Esophagus mucosa (tissue), 1 donor: Measurements from ENCODE around the gene SOX2. TPM values are rescaled to one million over a fixed set of nuclear protein-coding genes. Genes with fewer than 3 reads are reported as not detected.

Experiments used
- ATAC-seq: fragments of 200-7000 bp; cut with Tn5 transposase; one replicate; pipeline ENCODE4 v1.9.1; 2020
- total RNA-seq: library from RNA; stranded (reverse); gene quantifications from one replicate; pipeline ENCODE4 v1.2.4, GENCODE V29; 2023
- donor health status: DM: yes; HTN: yes; CAD: no.

SOX2 gene
- total RNA-seq, 1 donor from 2014 or later = 16.0 TPM

DNA sequence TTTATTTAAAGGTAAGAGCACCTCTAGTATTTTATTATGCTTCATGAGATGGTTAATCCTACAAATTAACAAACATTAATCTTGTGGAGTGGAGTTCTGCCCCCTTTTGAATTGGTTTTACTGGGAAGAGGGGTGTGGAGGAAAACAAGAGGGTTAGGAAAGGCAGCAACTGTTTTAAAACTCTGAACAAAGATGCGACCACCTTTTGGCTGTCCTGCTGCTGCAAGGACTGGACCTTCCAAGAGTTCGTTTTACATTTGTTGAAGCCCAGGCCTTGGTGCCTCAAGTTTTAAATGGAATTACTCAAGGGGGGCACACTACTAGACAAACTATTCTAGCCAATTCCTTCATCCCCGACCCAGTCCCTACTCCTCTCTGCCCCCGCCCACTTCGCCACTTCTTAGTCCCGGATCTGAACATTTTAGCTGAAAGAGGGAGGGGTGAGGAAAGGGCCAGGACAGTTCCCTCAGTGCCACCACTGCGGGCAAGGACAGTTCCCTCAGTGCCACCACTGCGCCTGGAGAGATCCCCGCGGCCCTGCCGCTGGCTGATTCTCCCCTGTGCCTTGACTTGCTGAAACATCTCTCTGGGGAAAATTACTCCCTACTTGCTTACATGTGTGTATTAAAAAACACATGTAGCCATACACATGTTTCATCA, 11.2 kb downstream of the SOX2 start:
- no peak for ATAC-seq

DNA sequence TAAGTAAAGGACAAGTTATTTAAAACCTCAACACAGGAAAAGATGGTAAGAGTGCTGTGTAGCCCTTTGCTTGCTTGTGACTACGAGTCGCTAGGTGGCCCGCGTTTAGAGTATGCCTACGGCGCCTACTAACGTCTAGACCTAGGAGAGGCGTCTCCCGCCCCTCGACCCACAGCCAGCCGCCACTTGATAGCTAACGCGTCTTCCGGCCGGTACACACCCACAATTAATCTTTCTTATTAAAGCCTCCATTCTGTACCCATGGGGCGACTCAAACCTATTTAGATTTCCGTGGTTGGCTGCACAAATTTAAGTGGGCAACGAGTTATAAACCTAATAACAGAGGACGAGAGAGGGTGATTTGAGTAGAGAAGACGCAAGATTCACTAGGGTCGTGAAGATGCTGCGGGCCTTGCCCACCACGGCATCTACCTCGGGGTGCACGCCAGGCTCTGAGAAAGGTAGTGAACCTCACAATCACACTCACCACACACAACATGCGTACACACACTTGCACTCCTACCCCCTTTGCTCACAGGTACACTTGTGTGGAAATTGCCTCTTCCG, 12.0 kb downstream of the SOX2 start:
- ATAC-seq = peak; percentile 24

DNA sequence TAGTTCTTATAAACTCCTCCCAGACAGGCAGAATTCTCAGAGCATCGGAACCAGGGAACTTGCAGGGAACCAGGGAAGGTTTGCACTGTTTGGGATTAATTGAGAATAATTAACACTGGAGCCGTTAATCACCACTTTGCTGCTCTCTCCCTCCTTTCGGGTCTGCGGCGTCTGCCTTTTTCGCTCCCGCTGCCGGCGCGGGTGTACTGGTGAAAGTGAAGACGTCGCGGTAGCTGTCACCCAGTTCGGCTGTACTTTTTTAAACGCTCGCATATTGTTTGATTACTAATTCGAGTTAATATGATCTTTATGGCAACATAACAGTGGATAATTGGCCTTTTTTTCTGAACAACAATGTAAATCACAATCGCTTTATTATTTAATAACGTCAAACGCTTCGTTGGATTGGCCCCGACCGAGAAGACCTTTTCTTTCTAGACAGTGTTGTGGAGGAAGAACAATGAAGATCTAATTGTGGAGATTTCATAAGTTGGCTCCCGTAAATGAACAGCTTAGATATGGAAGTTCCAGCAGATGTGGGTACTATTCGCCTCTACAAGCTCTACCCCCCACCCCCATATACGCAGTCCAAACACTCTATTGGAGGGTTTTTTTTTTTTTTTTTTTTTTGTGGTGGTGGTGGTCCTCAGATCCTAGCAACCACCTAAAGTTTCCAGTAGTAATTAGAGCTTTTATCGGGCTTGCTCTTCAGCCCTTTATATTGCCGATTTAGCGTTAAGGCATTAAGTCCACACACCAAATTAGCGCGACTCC, 12.7 kb downstream of the SOX2 start:
- ATAC-seq = no peak

DNA sequence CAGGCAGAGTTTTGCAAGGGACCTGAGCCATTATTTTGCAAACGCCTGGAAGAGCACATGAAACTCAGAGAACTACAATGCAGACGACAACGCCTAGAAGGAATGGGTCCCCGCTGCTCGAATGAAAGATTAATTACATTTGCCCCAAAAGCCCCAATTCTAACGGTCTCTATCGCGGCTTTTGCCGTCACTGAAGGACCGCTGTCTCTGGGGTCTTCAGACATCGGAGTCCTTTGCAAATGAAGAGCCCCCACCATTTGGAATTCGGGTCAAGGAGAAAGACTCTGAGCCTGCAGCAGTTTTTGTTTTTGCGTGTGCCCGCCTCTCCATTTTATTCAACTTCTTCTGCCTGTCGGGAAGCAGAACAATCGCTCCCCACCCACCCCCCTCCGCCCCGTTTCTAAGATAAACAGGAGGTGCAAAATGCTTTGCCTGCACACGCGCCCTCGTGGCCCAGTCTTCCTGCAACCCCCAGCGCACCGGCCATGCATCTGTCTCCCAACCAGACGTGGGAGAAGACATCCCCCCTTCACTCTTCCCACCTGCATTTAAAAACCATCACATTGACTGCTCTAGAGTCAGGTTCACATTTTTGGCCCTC, 13.5 kb downstream of the SOX2 start:
- ATAC-seq = no peak

DNA sequence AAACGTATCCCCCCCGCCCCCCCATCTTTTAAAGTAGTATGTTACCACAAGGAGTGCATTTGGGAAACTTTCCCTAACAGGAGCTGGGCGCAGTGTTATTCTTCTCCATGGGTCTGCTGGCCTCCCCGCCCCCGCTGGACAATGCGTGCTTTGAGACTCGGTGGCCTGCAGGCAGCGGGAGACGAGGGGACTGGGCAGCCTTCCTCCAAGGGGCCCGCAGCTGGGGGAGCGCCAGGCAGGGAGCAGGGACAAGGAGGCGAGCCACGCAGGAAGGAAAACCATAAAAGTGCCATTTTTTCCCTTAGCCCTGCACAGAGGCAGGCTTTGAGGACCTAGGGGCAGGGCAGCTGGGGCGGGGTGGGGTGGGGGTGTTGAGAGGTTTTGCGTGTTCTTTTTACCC, 14.1 kb downstream of the SOX2 start:
- no peak for ATAC-seq

DNA sequence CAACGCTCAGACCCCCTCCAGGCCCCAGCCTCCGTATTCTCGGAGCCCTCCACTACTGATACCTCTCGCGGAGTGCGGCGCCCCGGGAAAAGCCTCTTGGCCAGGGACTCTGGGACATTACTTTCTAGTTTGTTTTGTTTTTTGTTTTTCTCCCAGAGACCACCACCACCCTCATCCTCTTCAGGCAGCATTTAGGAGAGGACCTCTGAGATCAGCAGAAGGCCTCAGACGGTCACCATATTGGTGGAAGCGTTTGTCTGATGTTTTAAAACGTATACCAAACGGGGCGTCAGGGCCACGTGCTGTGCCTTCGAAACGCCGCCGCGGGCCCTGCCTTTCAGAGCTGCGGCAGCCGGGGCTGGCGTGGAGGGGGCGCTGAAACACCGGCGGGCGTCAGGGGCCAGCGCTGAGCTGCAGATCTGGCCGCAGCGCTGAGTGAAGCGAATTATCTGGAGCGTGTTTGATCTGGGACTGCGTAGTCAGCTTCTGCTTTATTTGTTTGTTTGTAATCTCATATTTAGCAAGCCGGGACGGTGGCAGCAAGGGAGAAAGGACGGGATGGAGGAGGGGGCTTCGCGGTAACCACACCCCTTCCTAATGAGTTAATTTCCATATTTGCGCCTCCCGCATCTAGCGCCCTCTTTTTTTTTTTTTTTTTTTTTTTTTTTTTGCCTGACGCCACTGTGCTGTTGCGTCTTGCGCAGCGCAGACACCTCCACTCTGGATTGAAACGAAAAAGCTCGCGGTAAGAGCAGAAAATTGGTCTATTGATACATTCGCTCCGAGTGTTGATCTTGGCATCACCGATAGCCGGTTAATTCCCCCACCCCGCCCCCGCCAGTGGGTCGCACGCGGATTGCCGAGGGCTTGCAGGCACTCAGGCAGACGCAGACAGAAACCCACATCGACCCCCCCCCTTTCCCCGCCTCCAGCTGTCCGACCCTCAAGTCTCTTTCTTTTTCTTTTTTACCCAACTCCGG, 14.9 kb downstream of the SOX2 start:
- ATAC-seq = peak; percentile 23

DNA sequence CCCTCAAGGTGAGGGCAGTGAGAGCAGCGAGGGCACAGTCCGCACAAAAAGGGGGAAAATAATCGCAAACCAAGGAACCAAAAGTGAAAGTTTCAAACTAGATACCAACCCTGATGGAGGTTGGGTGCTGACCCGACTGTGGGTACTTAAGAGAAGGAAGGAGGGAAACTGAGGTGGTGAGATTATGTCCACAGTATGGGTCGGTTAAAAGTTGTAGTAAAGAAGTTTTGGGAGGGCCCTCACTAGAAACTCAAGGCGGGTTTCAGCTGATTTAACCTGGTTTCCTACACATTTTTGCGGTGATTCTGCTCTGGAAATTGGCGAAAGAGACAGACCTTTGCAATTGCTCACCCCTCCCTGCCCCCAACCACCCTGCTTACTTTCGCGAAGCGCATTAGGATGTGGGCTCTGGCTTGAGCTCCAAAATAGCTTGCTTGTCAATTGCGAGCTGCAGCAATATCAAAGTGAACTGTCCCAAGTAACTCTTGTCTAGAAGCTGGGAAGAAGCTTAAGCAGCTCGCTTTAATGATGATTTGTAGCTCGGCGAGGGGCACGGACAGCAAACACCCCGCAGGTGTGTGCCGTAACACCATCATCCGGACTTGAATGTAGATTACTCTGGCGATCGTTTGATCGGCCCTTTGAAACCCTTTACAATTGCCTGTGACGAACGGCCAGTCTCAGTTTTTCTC, 15.8 kb downstream of the SOX2 start:
- no peak for ATAC-seq

DNA sequence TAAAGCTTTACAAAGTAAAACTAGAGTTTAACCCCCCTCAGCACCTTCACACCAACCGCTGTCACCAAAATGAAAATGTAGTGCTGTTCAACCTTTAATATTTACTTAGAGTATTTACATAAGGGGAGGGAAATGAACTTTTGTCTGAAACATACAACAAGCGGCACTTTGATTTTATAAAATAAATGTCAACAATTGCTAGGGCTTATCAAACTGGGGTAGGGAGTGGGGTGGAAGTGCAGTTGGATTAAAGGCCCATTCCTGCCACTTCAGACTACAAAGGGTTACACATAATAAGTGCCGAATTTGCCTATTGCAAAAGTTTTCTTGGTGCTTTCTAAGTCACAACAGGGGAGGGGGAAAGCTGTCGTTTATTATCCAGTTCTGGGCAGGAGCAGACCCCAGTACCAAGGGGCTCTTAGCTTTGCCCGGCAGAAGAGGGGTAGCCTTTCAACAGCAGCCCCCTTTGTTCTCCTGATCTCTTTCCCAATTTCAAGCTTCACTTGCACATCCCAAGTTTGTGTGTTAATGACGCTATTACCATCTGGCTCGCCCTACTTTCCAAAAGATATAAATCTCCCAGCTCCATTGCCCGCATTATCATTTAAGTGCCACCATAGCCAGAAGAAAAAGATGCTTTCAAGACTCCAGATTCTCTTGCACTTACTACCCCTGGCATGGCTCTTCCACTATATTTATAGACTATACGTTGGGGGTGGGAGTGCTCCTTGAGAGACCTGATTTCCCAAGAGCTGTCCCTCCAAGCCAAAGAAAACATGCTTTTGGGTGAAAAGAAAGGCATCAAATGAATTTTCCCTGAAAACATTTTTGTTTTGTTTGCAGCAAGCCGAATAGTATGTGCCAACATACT, 17.0 kb downstream of the SOX2 start:
- ATAC-seq = no peak

DNA sequence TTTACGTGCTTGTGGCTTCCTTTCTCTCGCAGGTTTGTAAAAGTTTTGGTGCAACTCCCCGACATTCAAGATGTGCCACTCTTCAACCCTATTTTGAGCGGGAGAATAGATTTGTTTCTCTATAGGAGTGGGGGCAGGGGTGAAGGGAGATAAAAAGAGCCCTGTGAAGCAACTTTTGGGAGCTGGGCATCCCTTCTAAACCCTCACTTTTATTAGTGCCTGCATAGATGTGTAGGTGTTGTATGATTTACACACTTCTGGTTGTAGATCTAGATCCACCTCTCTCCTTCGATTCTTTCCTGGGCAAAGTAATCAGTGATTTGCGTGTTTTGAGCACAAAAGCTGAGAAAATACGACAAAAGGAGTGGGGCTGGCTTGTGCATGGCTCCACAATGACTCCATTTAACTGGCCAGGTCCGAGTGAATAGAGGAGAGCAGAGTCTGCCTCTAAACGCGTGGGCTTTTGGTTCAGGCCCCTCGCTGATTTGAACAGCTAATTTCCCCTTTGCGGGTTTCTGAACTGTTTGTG, 17.7 kb downstream of the SOX2 start:
- no peak for ATAC-seq

DNA sequence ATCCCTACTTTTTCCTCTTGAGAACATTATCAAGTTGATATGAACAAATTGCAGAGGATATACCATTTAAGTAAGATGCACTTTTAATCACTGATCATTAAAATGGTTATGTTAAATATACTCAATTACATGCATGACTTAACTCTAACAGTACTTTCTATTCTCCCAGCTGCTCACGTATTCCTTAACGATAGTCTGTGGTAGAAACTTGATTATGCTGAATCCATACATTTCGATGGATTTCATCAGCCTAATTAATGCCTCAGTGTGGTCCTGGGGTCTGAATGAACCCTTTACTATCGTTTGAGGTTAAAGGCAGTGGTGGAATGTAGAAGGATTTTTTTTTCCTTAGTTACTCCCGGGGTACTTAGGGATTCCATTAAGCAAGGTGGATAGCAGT, 18.6 kb downstream of the SOX2 start:
- no peak for ATAC-seq

DNA sequence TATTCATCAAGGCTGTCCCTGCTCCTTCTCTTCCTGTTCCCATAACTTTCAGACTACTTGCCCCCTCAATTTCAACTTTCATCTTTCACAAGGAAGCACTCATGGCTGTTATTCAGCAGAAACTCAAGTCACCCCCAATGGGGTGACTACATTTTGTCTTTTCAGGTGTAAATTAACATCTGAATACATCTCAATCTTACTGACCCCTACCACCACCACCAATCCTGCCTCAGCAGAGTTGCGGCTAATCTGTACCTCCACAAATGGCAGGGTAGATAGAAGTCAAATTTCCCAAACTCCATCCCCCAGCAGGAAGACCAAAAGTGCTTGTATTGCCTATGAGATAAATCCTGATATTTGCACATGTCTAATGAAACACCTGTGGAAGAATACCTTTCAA, 19.2 kb downstream of the SOX2 start:
- ATAC-seq = no peak

DNA sequence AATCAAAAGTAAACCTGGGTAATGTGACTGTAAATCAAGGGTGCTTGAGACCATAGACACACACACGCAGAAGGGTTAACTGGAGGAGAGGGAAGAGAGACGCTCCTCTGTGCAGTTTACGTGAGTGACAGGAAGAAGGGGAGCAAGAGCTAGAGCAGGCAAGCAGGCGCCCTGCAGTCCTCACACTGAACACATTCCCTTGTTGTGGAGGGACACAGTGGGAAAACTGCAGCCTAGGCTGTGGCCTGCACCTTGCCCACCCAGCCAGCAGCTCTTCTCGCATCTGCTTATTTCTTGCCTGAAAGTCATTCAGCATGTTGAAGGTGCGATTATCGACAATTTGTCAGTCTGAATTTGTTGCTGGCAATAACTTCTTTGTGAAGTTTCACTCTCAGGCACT, 24.2 kb downstream of the SOX2 start:
- ATAC-seq = no peak

DNA sequence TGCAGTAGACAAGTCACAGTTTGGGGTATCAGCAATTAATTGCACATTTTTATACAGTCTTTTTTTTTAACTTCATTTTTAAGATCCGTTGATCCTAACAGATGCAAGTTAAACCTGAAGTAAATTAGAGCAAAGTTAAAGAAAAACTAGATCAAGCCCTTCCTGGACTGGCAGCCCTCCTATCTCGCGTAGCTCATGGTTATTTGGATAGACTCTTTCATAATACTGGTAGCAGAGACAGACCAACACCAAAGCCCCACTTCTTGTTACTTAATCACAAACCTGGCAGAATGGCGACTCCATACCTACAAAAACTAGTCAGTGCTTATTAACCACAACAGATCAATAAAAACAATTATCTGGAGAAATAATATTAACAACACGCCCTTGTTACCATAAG, 26.8 kb downstream of the SOX2 start:
- no peak for ATAC-seq

DNA sequence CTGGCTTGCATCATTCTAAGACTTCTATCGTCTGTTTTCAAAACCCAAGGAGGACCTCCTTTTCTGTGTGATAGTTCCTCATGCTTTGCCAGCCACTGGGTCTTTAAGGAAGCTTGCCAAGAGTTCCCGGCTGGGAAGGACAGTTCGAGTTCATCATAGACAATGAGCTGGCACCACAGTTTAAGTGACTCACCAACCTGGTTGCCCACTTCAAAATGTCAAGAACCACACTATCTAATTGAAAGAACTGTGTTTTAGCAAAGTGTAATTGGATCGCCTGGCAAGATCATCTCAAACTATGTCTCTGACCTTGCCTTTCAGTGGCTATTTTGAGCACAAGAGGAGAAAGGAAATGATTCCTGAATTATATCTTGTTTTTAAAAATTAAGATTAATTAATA, 27.9 kb downstream of the SOX2 start:
- ATAC-seq = no peak

DNA sequence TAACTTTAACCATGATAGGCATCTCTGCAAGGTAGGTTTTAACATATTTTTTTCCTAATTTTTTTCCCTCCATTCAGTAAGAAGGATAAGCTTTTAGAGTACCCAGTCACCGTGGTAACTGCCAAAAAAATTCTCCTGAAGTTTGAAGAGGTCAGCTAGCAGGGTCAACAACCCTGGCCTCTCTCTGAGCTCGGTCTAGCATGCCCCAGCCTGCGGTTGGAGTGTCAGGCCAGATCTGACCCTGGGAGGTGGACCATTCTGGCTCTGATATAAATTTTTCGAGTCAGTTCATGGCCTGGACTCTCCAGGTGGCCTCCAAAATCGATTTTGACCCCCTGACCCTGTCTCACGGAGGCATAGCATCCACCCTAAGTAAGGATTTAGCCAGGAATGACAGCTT, 29.7 kb downstream of the SOX2 start:
- ATAC-seq = no peak

DNA sequence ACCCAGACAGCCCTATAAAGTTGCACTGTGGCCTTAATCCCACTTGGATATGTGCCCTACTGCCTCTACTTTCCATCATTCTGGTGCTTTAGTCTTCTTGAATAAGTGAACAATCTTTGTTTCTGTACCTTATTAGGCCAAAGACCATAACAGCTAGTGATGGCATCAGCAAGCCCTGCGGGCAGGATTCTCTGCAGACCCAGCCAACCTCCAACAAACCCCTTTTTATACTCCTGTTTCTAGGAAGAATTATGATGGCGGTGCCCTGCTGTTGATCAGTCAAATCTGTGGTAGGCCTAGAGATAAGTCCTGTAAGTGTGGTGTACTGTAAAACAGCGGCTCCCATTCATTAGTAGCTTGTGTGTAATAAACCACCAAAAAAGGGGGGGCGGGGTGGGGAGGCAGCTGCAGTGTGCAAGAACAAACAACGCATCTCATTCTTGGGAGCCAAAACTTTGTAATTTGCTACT, 40.5 kb downstream of the SOX2 start:
- no peak for ATAC-seq

DNA sequence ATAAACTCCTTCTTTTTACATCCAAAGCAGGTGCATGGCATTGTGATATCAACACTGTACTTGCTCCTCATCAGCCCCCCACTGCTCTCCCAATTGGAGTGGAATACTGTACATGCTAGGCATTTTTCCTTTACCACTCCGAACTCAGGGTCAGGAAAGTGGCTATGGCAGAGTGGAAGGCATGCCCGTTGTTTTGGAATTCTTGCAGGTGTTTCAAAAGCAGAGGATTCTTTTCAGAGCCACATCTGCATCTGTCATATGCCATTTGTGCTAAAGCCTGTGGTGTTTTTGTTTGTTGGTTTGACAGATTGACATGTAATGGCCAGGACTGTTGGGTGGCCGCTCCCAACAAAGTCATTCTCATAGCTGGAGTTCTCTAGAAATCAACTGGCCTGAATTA, 41.7 kb downstream of the SOX2 start:
- ATAC-seq = no peak

DNA sequence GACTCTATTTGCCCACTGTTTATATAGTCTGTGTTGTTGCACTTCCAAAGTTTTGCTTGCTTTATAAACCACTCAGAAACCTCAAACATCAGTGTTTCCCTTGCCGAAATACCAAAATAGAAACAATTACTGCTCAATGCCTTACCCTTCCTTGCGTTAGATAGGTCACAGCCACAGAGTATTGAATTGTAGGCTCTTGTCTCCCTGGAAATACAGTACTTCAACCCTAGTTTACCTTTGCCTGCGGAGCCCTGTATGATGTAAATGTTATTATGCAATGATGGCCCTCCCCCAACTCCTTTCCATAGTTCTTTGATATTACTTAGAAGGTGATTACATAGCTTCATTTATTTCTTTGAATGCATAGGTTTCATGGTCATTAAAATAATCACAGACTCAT, 44.2 kb downstream of the SOX2 start:
- no peak for ATAC-seq

DNA sequence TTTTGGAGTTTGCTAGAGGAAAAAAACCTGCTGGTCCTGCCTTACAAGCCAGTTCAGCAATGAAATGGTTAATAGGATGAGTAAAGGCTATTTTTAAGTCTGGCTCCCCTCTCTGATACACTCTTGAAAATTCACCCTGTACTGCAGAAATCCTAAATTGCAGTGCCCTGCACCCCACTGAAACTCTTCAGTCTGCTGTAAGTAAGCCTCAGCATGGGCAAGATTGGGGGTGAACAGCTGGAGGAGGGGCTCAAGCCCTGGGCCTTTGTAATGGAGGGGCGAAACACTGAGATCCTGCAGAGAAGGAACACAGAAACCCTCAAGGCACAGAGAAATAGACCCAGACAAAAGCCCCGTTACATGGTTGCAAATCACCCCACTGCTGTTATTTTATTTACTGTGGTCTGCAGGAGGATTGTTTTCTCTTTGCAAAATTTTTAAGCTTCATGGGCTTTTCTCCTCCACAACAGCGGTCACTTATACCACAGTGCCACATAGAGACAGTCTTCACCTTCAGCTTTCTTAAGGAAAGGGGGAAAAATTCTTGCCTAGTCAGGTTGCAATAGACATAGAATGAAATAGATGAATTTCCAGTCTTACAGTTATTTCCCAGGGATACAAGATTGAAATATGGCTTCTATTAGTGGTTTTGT, 45.0 kb downstream of the SOX2 start:
- ATAC-seq = no peak
